Neural progenitor cell (in vitro differentiated cells): ENCODE data around the gene MICAL2.

Experiments used
- EZH2 ChIP-seq: fragments of 200-600 bp; sonication (generic); IDR thresholded peaks from 2 replicates; pipeline ENCODE4 v1.6.1; 2017; ENCODE audit warnings: antibody characterized with exemption, mild to moderate bottlenecking, moderate library complexity
- EZH2phosphoT487 ChIP-seq: fragments of 200-600 bp; sonication (generic); IDR thresholded peaks from 2 replicates; pipeline ENCODE4 v1.6.1; 2017; ENCODE audit warnings: antibody characterized with exemption
- TF ChIP-seq, protein P1 (sequence below): fragments of 200-600 bp; sonication (generic); IDR thresholded peaks from 2 replicates; pipeline ENCODE4 v1.5.1; 2017; ENCODE audit warnings: antibody characterized with exemption, mild to moderate bottlenecking

DNA sequence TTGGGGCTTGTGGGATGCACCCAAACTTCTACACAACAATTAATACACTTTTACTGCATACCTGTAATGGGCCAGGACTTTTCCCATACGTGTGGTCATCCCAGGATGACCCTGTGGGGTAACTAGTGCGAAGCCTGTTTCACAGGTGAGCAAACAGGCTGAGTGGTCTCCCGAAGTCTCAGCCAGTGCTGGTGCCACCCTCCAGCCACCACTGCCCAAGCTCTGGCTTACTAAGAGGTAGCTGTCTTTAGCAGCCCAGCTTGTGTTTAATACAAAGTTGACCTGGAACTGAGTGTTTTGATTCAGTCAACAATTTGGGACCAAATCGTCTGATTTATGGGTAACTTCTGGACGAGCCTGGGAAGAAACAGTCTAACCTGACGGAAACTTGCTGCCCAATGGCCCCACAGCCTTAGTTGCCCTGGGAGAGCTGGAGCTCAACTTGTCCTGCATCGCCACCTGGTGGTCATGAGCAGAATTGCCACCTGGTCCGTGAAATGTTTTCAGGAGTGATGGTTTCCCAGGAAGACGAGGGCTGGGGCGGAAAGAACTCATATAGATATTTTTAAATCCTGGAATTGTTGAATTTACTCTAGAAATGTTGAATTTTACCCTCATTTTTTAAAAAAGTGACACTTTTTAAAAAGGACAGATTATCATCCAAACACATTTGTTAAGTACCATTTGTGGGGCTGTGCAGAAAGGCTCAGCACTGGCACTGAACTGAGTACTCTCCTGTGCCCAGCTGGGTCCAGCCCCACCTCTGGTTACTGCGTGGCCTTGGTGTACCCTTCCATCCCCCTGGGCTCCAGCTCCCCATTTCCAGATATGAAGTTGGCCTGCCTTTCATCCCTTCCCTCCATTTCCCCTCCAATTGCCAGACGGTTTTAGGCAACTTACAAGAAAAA, 171.4 kb downstream of the MICAL2 start:
- TF ChIP-seq, protein P1, sequence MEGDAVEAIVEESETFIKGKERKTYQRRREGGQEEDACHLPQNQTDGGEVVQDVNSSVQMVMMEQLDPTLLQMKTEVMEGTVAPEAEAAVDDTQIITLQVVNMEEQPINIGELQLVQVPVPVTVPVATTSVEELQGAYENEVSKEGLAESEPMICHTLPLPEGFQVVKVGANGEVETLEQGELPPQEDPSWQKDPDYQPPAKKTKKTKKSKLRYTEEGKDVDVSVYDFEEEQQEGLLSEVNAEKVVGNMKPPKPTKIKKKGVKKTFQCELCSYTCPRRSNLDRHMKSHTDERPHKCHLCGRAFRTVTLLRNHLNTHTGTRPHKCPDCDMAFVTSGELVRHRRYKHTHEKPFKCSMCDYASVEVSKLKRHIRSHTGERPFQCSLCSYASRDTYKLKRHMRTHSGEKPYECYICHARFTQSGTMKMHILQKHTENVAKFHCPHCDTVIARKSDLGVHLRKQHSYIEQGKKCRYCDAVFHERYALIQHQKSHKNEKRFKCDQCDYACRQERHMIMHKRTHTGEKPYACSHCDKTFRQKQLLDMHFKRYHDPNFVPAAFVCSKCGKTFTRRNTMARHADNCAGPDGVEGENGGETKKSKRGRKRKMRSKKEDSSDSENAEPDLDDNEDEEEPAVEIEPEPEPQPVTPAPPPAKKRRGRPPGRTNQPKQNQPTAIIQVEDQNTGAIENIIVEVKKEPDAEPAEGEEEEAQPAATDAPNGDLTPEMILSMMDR, result peak; percentile 98
- no peak for TF ChIP-seq EZH2
- no peak for TF ChIP-seq EZH2phosphoT487
